NCI-H524 (cell line): Measurements from ENCODE around the gene SPNS3.

Experiments used
- DNase-seq, 2 experiments: peaks; one replicate each; lab custom pipeline; 2025; lab: John Stamatoyannopoulos, UW

Gene SPNS3, protein sequence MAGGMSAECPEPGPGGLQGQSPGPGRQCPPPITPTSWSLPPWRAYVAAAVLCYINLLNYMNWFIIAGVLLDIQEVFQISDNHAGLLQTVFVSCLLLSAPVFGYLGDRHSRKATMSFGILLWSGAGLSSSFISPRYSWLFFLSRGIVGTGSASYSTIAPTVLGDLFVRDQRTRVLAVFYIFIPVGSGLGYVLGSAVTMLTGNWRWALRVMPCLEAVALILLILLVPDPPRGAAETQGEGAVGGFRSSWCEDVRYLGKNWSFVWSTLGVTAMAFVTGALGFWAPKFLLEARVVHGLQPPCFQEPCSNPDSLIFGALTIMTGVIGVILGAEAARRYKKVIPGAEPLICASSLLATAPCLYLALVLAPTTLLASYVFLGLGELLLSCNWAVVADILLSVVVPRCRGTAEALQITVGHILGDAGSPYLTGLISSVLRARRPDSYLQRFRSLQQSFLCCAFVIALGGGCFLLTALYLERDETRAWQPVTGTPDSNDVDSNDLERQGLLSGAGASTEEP

DNA sequence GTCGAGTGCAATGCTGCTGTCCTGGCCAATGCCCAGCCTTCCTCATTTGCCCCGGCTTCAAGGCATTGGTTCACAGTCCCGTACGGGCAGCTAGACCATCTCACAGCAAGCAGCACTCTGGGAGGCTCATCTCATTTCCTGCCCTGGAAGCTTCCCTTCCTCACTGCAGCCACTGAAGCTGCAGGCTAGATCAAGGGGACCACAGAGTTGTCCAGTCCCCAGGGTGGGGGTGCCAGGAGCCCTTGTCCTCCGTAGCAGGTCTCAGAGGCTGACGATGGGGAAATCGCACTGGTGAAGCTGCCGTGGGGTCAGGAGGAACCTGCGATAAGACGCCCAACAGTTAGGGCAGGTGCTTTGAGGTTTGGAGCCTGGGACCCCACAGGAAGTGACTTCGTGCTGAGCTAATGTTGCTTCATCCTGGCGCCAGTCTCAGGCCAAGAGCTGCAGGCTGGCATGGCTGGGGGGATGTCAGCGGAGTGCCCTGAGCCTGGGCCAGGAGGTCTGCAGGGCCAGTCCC, at the start of gene SPNS3:
SPNS3 (plus strand) TSS at position 426 of the 517 bp plus-strand sequence; CDS start at position 454, 28 bp downstream.
- DNase-seq: no peak

DNA sequence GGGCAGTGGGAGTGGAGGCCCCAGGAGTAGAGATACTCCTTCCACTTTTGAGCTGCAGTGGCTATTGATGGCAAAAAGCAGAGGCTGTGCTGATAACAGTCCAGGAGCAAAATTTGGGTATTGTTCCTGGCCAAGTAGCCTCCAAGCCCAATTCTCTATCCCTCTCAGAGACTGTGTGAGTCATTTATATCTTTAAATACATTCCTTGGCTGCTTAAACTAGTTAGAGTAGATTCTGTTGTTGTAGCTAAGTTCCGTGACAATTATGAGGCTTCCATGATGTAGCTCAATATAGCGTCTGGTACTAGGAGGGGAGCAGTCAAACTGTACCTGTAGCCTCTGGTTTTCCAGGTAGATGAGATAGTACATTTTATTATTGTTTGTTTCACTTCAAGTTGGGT, 47.3 kb upstream of the SPNS3 start:
- no peak for DNase-seq

GRCh38 chr17:4387137-4387536, 46.6 kb upstream of the SPNS3 start:
- no peak for DNase-seq

DNA sequence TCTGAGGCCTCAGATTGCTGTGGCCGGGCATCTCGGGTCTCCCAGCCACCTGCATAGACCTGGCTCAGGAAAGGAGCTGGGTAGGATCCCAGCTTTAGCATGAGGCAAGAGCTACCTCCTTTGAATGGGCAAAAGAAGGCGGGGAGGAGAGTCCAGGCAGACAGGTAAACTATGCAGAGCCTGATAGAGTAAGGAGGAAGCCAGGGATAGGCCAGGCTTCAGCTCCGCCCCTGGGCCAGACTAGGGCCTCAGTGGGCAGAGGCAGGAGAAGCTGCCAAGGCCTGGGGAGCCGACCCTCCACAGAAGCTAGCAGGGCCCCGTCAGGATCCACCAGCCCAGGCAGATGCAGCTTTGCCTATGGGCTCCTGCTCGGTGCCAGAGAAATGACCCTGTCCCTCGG, 44.7 kb upstream of the SPNS3 start:
- no peak for DNase-seq

- no peak for DNase-seq
Observed at GRCh38 chr17:4393806-4394205, 39.9 kb upstream of the SPNS3 start.

- no peak for DNase-seq
Observed at GRCh38 chr17:4394208-4395110, 39.3 kb upstream of the SPNS3 start.

DNA sequence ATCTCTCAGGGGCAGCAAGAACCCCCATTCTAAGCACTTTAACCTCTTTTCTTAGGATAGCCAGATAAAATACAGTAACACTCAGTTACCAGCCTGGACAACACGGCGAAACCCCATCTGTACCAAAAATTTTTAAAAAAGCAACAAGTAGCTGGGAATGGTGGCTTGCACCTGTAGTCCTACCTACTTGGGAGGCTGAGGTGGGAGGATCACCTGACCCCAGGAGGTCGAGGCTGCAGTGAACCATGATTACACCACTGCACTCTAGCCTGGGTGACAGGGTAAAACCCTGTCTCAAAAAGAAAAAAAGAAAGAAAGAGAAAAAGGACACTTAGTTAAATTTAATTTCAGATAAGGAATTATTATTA, 38.6 kb upstream of the SPNS3 start:
- DNase-seq: no peak

DNA sequence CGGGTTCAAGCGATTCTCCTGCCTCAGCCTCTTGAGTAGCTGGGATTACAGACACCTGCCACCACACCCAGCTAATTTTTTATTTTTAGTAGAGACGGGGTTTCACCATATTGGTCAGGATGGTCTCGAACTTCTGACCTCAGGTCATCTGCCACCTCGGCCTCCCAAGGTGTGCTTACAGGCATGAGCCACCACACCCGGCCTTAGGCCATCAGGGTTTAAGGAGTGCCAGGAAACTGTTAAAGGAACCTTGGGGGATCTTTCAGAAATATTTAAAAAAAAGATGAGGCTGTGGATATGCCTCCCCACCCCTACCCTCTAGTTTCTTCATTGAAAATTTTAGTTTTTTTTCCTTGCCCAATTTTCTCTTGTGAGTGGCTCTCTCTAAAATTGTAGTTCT, 35.9 kb upstream of the SPNS3 start:
- no peak for DNase-seq

DNA sequence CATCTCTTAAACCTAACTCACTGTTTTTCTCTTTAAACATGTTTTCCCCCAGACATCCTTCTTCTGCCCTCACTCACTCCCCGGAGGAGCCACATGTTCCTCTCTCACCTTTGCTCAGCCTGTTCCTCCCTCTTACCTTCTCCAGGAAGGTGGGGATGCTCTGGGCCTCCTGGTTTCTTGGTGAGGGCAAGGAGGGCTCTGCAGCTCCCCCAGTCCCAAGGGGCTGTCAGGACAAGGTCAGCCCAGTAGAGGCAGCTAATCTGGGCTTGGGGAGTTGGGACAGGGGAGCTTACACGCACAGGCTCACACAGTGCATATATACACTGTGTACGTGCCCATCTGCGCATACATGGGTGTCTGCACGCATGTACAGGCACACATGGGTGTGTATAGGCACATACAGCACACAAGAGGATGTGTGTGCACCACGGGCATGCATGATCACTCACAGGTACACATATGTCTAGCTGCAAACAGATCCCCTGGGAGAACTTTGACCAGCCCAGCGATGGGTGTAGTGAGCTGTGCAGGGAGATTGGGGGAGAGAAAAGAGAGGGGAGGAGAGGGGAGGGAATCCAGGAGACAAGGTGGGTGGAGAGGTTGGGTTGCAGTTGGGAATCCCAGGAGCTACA, 28.6 kb upstream of the SPNS3 start:
- no peak for DNase-seq

DNA sequence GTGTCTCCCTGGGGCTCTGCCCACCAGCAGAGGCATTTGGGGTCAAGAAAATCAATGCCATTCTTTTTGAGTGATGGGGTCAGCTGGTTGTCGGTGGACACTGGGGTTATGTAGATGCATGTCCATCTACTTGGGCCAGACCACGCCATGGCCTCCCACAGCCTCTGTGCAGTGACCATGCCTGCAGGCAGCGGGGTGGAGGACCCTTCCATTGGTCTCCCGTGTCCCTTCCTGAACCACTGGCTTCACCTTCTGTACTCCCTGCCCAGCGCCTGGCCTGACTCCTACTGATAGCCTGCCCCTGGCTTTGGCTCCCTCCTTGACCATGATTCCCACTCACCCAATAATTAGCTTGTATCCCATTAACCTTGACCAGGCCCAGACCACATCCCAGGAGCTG, 28.0 kb upstream of the SPNS3 start:
- DNase-seq: no peak

DNA sequence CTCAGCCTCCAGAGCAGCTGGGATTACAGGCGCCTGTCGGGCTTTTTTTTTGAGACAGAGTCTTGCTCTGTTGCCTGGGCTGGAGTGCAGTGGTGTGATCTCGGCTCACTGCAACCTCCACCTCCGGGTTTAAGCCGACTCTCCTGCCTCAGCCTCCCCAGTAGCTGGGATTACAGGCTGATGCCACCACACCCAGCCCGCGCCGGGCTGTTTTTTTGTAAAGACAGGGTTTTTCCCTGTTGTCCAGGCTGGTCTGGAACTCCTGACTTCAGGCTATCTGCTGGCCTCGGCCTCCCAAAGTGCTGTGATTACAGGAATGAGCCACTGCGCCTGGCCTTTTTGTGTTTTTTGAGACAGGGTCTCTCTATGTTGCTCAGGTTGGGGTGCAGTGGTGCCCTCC, 27.4 kb upstream of the SPNS3 start:
- no peak for DNase-seq

DNA sequence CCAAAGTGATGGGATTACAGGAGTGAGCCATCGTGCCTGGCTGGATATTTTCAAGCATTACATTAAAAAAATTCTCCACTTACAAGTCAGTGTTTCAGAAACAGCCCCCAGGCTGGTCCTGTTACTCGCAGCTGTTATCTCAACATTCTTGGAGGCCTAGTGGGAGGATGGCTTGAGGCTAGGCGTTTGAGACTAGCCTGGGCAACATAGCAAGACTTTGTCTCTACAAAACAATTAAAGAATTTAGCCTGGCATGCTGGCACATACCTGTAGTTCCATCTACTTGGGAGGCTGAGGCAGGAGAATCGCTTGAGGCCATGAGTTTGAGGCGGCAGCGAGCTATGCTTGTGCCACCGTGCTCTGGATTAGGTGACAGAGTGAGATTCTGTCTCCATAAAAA, 26.5 kb upstream of the SPNS3 start:
- DNase-seq: no peak

DNA sequence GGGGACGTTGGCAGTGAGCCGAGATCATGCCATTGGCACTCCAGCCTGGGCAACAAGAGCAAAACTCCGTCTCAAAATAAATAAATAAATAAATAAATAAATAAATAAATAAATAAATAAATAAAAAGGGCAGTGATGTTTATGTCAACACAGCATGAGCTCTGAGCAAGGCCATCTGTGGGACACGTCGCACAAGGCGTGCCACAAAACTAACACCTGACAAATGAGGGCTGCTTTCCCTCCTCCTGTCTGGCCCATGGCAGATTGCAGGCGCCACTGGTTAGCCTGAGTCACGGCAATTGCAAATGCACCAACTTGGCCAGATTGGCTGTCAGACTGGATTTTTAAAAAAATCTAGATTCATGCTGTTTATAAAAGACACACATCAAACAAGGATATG, 25.9 kb upstream of the SPNS3 start:
- DNase-seq: no peak

DNA sequence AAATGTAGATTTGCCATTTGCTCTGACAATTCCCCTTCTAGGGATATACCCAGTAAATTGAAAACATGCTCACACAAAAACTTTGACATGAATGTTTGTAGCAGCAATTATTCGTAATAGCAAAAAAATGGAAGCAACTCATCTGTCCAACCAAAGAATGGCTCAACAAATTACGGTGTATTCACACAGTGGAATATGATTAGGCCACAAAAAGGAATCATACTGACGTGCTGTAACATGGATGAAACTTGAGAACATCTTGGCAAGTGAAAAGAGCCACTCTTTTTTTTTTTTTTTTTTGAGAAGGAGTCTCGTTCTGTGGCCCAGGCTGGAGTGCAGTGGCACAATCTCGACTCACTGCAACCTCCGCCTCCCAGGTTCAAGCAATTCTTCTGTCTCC, 24.1 kb upstream of the SPNS3 start:
- no peak for DNase-seq

DNA sequence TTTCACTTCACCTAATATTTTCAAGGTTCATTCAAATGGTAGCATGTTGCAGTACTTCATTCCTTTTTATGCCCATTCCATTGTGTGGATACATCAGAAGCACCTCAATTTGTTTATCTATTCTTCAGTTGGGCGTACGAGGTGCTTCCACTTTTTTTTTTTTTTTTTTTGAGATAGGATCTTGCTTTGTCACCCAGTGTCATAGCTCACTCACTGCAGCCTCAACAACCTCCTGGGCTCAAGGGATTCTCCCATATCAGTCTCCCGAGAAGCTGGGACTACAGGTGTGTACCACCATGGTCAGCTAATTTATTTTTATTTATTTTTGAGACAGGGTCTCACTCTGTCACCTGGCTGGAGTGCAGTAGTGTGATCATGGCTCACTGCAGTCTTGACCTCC, 22.5 kb upstream of the SPNS3 start:
- DNase-seq: no peak

GRCh38 chr17:4412933-4413831, 20.6 kb upstream of the SPNS3 start:
- peak; percentile 80 to 84 for DNase-seq

- DNase-seq: no peak
Observed at GRCh38 chr17:4417129-4417667, 16.5 kb upstream of the SPNS3 start.

- DNase-seq: peak; percentile 47 to 67
Observed at GRCh38 chr17:4420692-4421131, 13.0 kb upstream of the SPNS3 start.

GRCh38 chr17:4422864-4423263, 10.9 kb upstream of the SPNS3 start:
- no peak for DNase-seq

DNA sequence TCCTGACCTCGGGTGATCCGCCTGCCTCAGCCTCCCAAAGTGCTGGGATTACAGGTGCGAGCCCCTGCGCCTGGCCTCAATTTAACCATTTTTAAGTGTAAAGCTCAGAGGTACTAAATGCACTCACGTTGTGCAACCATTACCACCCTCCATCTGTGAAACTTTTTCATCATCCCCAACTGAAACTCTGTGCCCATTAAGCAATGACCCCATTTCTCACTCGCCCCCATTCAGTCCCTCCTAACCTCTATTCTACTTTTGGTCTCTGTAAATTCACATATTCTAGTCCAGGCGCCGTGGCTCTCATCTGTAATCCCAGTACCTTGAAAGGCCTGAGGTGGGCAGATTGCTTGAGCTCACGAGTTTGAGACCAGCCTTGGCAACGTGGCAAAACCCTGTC, 8.3 kb upstream of the SPNS3 start:
- no peak for DNase-seq
